Activated CD8-positive, alpha-beta memory T cell treated with anti-CD3 and anti-CD28 coated beads for 1 hour (primary cell): ENCODE data around the gene TEKTIP1.
"Not testable (repeated sequence)": the region's sequence is repeated elsewhere in the genome, so short reads cannot be mapped to it uniquely, and the experiment has no call there.

Experiments
- DNase-seq, 2 donors: peaks; one replicate each; pipeline ENCODE4 v3.0.0-alpha.2; 2020; ENCODE audit warnings: low read depth in 1 of 2; ENCODE audit errors: extremely low read depth in 1 of 2

The TEKTIP1 gene

GRCh38 chr19:3507371-3508120 is 31.4 kb upstream of the TEKTIP1 start:
- peak in 1 of 2 donors; percentile 18 for DNase-seq

- DNase-seq, result not testable (repeated sequence)
These were observed 30.8 kb upstream of the TEKTIP1 start for GRCh38 chr19:3508121-3508661.

DNA sequence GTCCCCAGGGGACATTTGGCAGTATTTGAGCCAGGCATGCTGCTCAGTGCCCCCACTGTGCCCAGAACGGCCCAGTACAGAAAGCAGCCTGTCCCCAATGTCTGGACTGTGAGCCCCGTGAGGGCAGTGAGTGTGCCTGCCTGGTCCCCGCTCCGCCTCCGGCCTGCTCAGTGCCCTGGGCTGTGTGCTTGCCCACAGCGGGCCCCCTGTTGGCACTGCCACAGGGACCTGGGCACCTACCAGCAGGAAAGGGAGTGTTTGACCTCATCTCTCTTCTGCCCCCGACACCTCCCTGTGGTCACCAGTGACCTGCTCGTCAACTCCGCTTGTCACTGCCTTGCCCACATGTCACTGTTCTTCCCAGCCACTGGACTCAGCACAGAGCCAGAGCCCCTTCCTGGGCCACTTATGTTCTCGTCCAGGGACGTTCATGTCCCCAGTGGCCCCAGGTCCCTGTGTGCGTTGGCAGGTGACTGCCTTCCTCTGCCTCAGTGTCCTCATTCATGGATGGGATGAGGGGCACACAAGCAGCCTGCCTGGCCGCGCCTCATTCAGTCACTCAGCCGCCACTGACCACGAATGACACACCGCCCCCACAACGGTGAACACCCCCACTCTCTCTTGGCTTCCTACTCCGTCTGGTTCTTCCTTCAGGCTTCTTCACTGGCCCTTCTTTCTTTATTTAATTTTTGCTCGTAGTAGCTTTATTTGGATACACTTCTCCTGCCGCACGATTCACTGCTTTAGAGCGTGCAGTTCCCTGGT is 30.0 kb upstream of the TEKTIP1 start:
- DNase-seq, result no peak

DNA sequence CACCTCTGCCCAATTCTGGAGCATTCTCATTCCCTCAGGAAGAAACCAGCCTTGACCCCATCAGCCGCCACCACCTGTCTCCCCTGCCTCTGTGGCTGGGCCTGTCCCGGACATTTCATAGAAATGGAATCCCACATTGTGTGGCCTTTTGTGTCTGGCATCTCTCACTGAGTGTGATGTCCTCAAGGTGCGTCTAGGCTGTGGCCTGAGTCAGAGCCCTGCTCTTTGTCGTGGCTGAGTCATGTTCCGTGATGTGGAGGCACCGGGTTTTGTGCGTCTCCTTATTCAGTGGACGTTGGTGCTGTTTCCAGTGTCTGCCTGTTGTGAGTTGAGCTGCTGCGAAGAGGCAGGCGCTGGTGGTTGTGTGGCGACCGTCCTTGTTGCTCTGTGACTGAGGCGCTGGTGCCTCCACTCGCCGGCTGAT is 29.4 kb upstream of the TEKTIP1 start:
- no peak for DNase-seq

- no peak for DNase-seq
These were observed 28.2 kb upstream of the TEKTIP1 start for GRCh38 chr19:3510727-3511126.

DNA sequence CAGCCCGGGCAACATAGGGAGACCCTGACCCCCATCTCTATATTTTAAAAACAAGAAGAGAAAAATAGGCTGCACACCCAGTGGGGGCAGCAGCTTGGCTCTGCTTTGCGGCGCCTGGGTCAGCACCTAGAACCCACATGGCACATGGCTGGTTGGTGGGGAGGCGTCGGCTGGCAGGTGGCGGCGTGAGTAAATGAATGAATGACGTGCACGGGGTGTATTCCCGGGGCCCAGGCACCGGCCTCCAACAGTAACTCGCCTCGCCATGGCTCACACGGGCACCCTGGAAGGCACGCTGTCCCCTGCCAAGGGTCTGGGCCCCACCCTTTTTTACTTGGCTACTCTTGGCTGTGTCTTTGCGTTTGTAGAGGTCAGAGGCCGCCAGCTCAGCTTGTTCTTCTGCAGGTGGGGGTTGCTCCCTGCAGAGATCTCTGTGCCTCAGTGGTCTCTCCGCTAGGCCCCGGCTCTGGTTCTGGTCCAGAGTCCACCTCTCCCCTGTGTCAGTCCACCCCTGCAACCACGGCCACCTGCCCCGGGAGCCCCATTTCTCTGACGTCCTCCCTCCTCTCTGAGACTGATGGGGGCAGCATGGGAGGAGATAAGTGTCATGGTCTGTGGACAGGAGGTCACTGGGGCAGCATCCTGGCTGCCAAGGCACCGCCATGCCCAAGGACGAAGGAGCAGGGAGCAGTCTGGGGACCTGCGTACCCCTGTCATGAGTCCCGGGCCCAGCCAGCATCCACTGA is 27.3 kb upstream of the TEKTIP1 start:
- DNase-seq, result no peak

GRCh38 chr19:3512562-3513228 is 26.3 kb upstream of the TEKTIP1 start:
- no peak for DNase-seq

GRCh38 chr19:3513229-3514140 is 25.5 kb upstream of the TEKTIP1 start:
- DNase-seq, result no peak

- no peak for DNase-seq
These were observed 24.0 kb upstream of the TEKTIP1 start for GRCh38 chr19:3514930-3515329.

- DNase-seq, result no peak
These were observed 23.0 kb upstream of the TEKTIP1 start for GRCh38 chr19:3515891-3516422.

DNA sequence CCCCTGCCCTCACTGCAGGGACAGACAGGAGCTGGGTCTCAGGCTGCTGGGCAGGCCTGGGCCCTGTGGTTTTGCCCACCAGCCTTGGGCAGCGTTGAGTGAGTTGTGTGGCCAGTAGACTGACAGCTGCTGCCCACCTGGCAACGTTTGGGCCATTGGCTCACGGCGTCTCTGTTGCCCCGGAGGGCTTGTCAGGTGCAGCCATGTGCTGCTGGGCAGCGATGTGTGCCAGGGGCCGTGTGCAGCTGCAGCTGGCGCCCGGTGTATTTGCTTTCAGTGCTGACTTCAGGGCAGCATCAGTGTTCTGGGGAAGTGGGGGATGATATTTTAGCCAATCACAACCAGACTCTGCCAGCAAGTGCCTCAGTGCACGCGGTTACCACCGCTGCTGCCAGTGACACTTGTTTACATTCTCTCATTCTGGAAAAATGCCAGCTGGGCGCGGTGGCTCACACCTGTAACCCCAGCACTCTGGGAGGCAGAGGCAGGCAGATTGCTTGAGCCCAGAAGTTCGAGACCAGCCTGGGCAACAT is 22.2 kb upstream of the TEKTIP1 start:
- DNase-seq, result peak in 1 of 2 donors; percentile 16

DNA sequence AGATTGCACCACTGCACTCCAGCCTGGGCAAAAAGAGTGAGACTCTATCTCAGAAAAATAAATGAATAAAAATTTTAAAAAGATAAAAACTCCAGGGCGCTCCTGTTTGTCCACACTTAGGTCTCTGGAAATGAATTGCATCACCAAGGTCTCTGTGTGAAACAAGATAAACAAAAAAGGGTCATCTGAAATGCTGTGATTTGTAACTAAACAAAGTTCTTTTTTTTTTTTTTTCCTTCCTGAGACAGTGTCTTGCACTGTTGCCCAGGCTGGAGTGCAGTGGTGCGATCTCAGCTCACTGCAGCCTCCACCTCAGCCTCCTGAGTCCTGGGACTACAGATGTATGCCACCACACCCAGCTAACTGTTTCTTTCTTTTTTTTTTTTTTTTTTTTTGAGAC is 21.3 kb upstream of the TEKTIP1 start:
- no peak for DNase-seq

DNA sequence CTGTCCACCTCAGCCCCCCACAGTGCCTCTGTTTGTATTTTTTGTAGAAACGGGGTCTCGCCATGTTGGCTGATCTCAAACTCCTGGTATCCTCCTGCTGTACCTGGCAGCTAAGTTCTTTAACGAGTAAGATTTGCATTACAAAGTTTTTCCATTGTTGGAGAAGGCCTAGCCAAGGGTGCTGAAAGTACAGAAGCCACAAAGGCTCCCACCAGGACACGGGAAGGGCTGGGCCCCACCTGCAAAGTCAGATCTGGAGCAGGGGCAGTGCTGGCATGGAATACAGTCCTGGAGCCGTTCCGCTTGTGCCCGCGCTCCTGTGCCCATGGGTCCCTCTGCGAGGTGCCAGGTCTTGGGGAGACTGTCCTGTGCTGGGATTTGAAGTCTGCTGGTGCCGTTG is 20.7 kb upstream of the TEKTIP1 start:
- DNase-seq, result no peak

DNA sequence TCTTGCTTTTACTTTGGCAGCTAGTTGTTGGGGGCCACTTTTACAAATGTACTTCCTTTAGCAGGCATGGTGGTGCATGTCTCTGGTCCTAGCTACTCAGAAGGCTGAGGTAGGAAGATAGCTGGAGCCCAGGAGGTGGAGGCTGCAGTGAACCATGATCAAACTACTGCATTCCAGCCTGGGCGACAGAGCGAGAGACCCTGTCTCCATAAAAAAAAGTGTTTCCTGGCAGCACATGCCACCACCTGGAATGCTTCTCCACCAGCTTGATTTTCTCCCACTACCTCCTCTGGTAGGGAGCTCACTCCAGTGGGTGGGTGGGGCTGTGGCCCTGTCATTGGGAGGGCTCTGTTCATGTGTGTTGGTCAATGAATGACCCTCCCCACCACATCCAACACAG is 20.3 kb upstream of the TEKTIP1 start:
- no peak for DNase-seq

DNA sequence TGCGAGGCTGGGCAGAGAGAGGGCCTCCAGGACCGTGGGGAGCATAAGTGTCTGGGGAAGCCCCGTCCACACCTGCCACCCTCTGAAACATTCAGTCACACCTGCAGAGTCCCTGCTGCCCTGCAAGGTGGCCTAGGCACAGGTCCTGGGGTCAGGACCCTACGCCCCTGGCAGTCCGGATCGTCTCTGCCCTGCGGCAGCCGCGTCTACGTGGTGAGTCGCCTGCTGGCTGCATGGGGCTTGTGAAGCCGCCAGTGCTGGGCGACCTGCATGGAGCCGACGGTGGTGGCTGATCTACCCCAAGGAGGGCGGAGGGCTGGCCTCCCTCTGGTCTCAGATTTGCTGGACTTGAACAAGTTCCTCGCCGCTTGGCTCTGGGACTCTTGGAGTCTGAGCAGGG is 19.8 kb upstream of the TEKTIP1 start:
- DNase-seq, result no peak

DNA sequence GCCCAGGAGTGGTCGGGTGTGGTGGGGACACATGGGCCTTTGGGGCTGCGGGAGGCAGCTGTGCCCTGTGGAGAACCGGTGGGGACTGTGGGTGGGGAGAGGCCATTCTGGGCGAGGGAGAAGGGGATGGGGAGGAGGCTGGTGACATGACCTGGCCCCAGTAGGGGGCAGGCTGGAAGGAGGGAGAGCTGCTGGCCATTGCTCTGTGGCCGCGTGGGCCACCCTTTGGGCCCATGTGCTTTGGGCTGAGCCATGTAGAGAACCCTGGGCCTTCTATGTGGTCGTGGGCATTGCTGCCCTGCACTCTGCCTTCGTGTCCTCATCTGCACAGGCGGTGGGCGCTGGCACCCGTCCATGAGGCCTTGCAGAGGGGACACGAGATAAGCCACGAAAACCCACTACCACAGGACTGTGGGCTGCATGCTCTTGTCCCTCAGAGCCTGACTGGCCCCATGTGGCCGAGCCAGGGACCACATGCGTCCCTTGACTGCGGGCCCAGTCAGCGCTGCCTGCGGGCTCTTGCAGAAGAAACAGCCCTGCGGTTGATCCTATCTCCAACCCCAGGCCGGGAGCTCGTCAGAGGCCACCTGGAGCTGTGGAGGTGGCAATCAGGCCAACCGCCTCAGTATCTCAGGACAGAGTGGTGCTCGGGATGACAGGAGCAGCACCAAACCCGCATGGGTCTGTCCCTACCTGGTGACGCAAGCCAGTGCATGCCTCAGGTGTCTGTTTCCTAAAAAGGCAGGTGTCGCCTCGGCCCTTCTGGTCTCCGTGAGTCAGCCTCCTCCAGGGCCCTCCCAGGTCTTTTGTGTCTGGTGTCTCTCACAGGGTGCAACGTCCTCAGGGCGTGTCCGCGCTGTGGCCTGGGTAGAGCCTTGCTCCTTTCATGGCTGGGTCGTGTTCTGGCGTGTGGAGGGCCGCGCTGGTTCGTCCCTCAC is 18.5 kb upstream of the TEKTIP1 start:
- no peak for DNase-seq

GRCh38 chr19:3521104-3521445 is 17.9 kb upstream of the TEKTIP1 start:
- no peak for DNase-seq
